HG02610 (cell line): ENCODE data around the gene GSX2.
A peak's percentile ranks its signal among the peaks of the same experiment; 100 is the strongest.
"Not testable (repeated sequence)": the region's sequence is repeated elsewhere in the genome, so short reads cannot be mapped to it uniquely, and the experiment has no call there.

Experiments used
- ATAC-seq: cut with Tn5 transposase; IDR thresholded peaks from one replicate; pipeline ENCODE4 v1.9.1; 2021; ENCODE audit warnings: mild to moderate bottlenecking, moderate library complexity; ENCODE audit not compliant: unreplicated experiment

GSX2 gene

GRCh38 chr4:54099748-54100574 lies at the start of gene GSX2:
Gene GSX2, plus strand, starts transcription at chr4:54100163. Its CDS starts 182 bp downstream, at chr4:54100345.
- ATAC-seq = no peak

- no peak for ATAC-seq
Measured at GRCh38 chr4:54050214-54050904, 49.6 kb upstream of the GSX2 start.

- ATAC-seq = not testable (repeated sequence)
Measured at GRCh38 chr4:54053322-54053721, 46.6 kb upstream of the GSX2 start.

- no peak for ATAC-seq
Measured at GRCh38 chr4:54054501-54054900, 45.5 kb upstream of the GSX2 start.

- no peak for ATAC-seq
Measured at GRCh38 chr4:54055494-54055893, 44.5 kb upstream of the GSX2 start.

GRCh38 chr4:54056360-54056759 lies 43.6 kb upstream of the GSX2 start:
- ATAC-seq = peak; percentile 54

- no peak for ATAC-seq
Measured at GRCh38 chr4:54058171-54058570, 41.8 kb upstream of the GSX2 start.

GRCh38 chr4:54060116-54060515 lies 39.8 kb upstream of the GSX2 start:
- ATAC-seq = no peak

GRCh38 chr4:54061067-54061466 lies 38.9 kb upstream of the GSX2 start:
- no peak for ATAC-seq

GRCh38 chr4:54061873-54062272 lies 38.1 kb upstream of the GSX2 start:
- ATAC-seq = no peak

- ATAC-seq = no peak
Measured at GRCh38 chr4:54062392-54062791, 37.6 kb upstream of the GSX2 start.

- ATAC-seq = peak; percentile 23
Measured at GRCh38 chr4:54063229-54063628, 36.7 kb upstream of the GSX2 start.

- ATAC-seq = peak; percentile 15
Measured at GRCh38 chr4:54063737-54064316, 36.1 kb upstream of the GSX2 start.

- peak; percentile 94 for ATAC-seq
Measured at GRCh38 chr4:54064317-54065111, 35.4 kb upstream of the GSX2 start, which contains the start of gene CHIC2. Gene CHIC2, minus strand, starts transcription at chr4:54064605. Its CDS starts 305 bp downstream, at chr4:54064300.

GRCh38 chr4:54065282-54066087 lies 34.5 kb upstream of the GSX2 start:
- ATAC-seq = no peak

GRCh38 chr4:54066088-54066415 lies 33.9 kb upstream of the GSX2 start:
- ATAC-seq = no peak

GRCh38 chr4:54066718-54067129 lies 33.2 kb upstream of the GSX2 start:
- ATAC-seq = no peak

GRCh38 chr4:54067166-54067565 lies 32.8 kb upstream of the GSX2 start:
- ATAC-seq = no peak

- no peak for ATAC-seq
Measured at GRCh38 chr4:54073271-54073880, 26.6 kb upstream of the GSX2 start.

GRCh38 chr4:54074381-54074780 lies 25.6 kb upstream of the GSX2 start:
- no peak for ATAC-seq
